Lung (tissue), 12 donors: ENCODE data around the gene PRR7. TPM values are rescaled to one million over a fixed set of nuclear protein-coding genes. Genes with fewer than 3 reads are reported as not detected.
"Not testable (repeated sequence)": the region's sequence is repeated elsewhere in the genome, so short reads cannot be mapped to it uniquely, and the experiment has no call there.

Source experiments
- ATAC-seq: fragments of 200-7000 bp; cut with Tn5 transposase; one replicate; pipeline ENCODE4 v1.9.1; 2020; ENCODE audit warnings: moderate number of reproducible peaks; ENCODE audit not compliant: insufficient read depth, low FRiP score
- DNase-seq, 3 donors: peaks; one replicate each; pipeline ENCODE4 v3.0.0-alpha.2; 2013 to 2017
- H3K27ac ChIP-seq, 2 donors: one replicate each; pipeline ENCODE4 v1.5.1; 2013; ENCODE audit warnings: mild to moderate bottlenecking in 2 of 2, moderate library complexity in 2 of 2, control low read depth in 1 of 2, inconsistent platforms in 1 of 2, low read depth in 1 of 2, low read length in 1 of 2
- H3K27me3 ChIP-seq, 3 donors: one replicate each; pipeline ENCODE4 v1.5.1; 2013; ENCODE audit warnings: low read length in 2 of 3; ENCODE audit not compliant: control insufficient read depth in 3 of 3, insufficient read depth in 3 of 3
- H3K36me3 ChIP-seq, 4 donors: one replicate each; pipeline ENCODE4 v1.5.1; 2013; ENCODE audit warnings: low read length in 4 of 4, mild to moderate bottlenecking in 1 of 4, moderate library complexity in 1 of 4; ENCODE audit not compliant: control insufficient read depth in 4 of 4, insufficient read depth in 4 of 4
- H3K4me1 ChIP-seq, 5 donors: one replicate each; pipeline ENCODE4 v1.5.1; 2013; ENCODE audit warnings: low read length in 5 of 5, mild to moderate bottlenecking in 2 of 5, moderate library complexity in 1 of 5; ENCODE audit not compliant: control insufficient read depth in 5 of 5, insufficient read depth in 5 of 5
- H3K4me3 ChIP-seq: one replicate; pipeline ENCODE4 v1.5.1; 2013; ENCODE audit warnings: mild to moderate bottlenecking, control low read depth, moderate library complexity
- H3K9ac ChIP-seq, 2 donors: one replicate each; pipeline ENCODE4 v1.5.1; 2013; ENCODE audit warnings: low read length in 2 of 2, control low read depth in 1 of 2; ENCODE audit not compliant: insufficient read depth in 1 of 2
- H3K9me3 ChIP-seq, 4 donors: one replicate each; pipeline ENCODE4 v1.5.1; 2013; ENCODE audit warnings: low read length in 3 of 4, mild to moderate bottlenecking in 1 of 4, moderate library complexity in 1 of 4; ENCODE audit not compliant: control insufficient read depth in 4 of 4, insufficient read depth in 3 of 4
- CTCF ChIP-seq: IDR thresholded peaks from 2 replicates; pipeline ENCODE4 v1.5.1; 2012; ENCODE audit warnings: mild to moderate bottlenecking; ENCODE audit errors: control extremely low read depth, extremely low read depth
- WGBS, 2 donors: extraction: QIAGEN DNeasy Blood & Tissue Kit; methylation state at CpG; one replicate each; pipeline ENCODE4 v1.1.7; 2013; 5-methylcytosine and 5-hydroxymethylcytosine counted together
- polyA plus RNA-seq, 2 donors: library from polyadenylated mRNA; stranded (reverse); fragments of 200-250 nt; gene quantifications; one replicate each; pipeline ENCODE4 v1.2.1, GENCODE V29; 2013
- total RNA-seq, 2 donors: library from RNA; depleted of rRNA in 1 of 2; stranded (reverse); fragments of >200 nt in 1 of 2; gene quantifications; one replicate each; pipeline ENCODE4 v1.2.1, GENCODE V29; 2014 to 2021
- donor health status: control.
- donor health status: control.
- donor health status: Bipolar disorder and iron deficiency.
- donor health status: healthy.
- donor health status: DM: yes; HTN: yes; CAD: no.

Gene PRR7
- total and polyA plus RNA-seq, 4 donors = 1.9 to 7.2 (median 4.0) TPM

GRCh38 chr5:177414481-177414880 lies 32.1 kb upstream of the PRR7 start:
- Histone ChIP-seq H3K27me3 (peaks cover 0 to 3% (median 0%) of the 10 kb centered on the region in 3 donors), H3K4me3 (no peak overlapping the region), H3K9me3 (no peaks in the 10 kb centered on the region), H3K4me1 (no peaks in the 10 kb centered on the region), H3K9ac (no peak overlapping the region), H3K36me3 (no peaks in the 10 kb centered on the region), H3K27ac (no peak overlapping the region)
- ATAC-seq (no peak), DNase-seq (no peak)
- 85 to 87% methylated on average over 3 of the region's 3 CpGs for WGBS, 2 donors
- TF ChIP-seq CTCF = no peak

DNA sequence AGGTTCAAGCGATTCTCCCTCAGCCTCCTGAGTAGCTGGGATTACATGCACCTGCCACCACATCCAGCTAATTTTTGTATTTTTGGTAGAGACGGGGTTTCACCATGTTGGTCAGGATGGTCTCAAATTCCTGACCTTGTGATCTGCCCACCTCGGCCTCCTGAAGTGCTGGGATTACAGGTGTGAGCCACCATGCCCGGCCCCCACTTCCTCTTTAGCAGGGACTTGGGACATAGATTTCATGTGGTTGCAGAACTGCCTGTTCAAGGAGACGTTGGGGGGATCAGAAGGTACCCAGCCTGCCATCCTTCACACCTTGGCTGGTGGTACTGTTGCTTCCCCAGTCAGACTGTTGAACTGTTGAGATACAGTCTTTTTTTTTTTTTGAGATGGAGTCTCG lies 29.5 kb upstream of the PRR7 start:
- not testable (repeated sequence) for H3K9me3 ChIP-seq, H3K27ac ChIP-seq, H3K9ac ChIP-seq, H3K4me1 ChIP-seq, H3K36me3 ChIP-seq, H3K4me3 ChIP-seq, H3K27me3 ChIP-seq, ATAC-seq, DNase-seq
- 58 to 80% methylated on average over 6 of the region's 6 CpGs for WGBS, 2 donors

DNA sequence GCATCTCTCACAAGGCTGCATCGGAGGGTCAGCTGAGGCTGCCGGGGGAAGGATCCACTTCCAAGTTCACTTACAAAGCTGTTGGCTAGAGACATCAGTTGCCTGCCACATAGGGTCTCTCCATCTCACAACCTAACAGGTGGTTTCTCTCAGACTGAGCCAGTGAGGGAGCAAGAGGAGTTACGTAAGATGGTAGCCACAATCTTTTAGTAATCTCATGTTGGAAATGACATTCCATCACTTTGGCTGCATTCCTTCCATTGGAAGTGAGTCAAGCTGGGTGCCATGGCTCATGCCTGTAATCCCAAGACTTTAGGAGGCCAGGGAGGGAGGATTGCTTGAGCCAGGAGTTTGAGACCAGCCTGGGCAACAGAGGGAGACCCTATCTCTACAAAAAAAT lies 27.6 kb upstream of the PRR7 start:
- Histone ChIP-seq H3K4me1 (no peaks in the 10 kb centered on the region), H3K27ac (no peak overlapping the region), H3K9me3 (no peaks in the 10 kb centered on the region), H3K27me3 (no peaks in the 10 kb centered on the region), H3K4me3 (no peak overlapping the region), H3K36me3 (no peaks in the 10 kb centered on the region), H3K9ac (no peak overlapping the region)
- WGBS, 2 donors = 71 to 72% methylated on average over 3 of the region's 3 CpGs
- DNase-seq (peak; percentile 71 to 86 (median 86)), ATAC-seq (no peak)
- no peak for TF ChIP-seq CTCF

GRCh38 chr5:177420472-177420871 lies 26.1 kb upstream of the PRR7 start:
- not testable (repeated sequence) for H3K4me3 ChIP-seq, H3K4me1 ChIP-seq, H3K9ac ChIP-seq, DNase-seq, H3K27me3 ChIP-seq, ATAC-seq, H3K27ac ChIP-seq, H3K9me3 ChIP-seq, H3K36me3 ChIP-seq
- WGBS, 2 donors = 70 to 84% methylated on average over 7 of the region's 7 CpGs
